ENCODE measurements around the gene C15orf62.

- no peak for TF ChIP-seq CTCF (tag by site-specific recombination; IDR thresholded peaks at IDR 0.05)
- TF ChIP-seq ZNF639 (tag by site-specific recombination; IDR thresholded peaks at IDR 0.05), result no peak
- no peak for TF ChIP-seq YY1 (tag by site-specific recombination; IDR thresholded peaks at IDR 0.05)
- no peak for TF ChIP-seq SP2 (tag by site-specific recombination; IDR thresholded peaks at IDR 0.05)
Observed at GRCh38 chr15:40775007-40775406, 5.2 kb downstream of the C15orf62 start.

Data from HEK293 (cell line).